DND-41 (cell line): ENCODE data around the gene CCDC40.
A peak's percentile ranks its signal among the peaks of the same experiment; 100 is the strongest.

Source experiments
- ATAC-seq: fragments of 200-7000 bp; cut with Tn5 transposase; 3 replicates; pipeline ENCODE4 v1.9.1; 2021; ENCODE audit warnings: low read depth; ENCODE audit not compliant: insufficient read depth
- DNase-seq: peaks from one replicate; pipeline ENCODE4 v3.0.0-alpha.2; 2020
- H2AFZ ChIP-seq: 2 replicates; pipeline ENCODE4 v1.6.0; 2012; ENCODE audit warnings: low read depth, low read length
- H3K27ac ChIP-seq: 2 replicates; pipeline ENCODE4 v1.5.1; 2012; ENCODE audit warnings: low read length, inconsistent platforms
- H3K27me3 ChIP-seq: fragments of 200-600 bp; sonication (generic); 2 replicates; pipeline ENCODE4 v1.6.0; 2012; ENCODE audit warnings: low read length, mild to moderate bottlenecking, inconsistent platforms; ENCODE audit not compliant: insufficient read depth, poor library complexity
- H3K36me3 ChIP-seq: 2 replicates; pipeline ENCODE4 v1.5.1; 2012; ENCODE audit warnings: low read length, inconsistent platforms; ENCODE audit not compliant: insufficient read depth
- H3K4me1 ChIP-seq: 2 replicates; pipeline ENCODE4 v1.5.1; 2012; ENCODE audit warnings: mild to moderate bottlenecking, low read length; ENCODE audit not compliant: insufficient read depth
- H3K4me2 ChIP-seq: 2 replicates; pipeline ENCODE4 v1.6.0; 2012; ENCODE audit warnings: mild to moderate bottlenecking, moderate library complexity, low read length, inconsistent platforms; ENCODE audit not compliant: insufficient read depth
- H3K4me3 ChIP-seq, 2 experiments: fragments of 200-600 bp in 1 of 2; shearing (Covaris generic) in 1 of 2; 2 replicates each; pipeline ENCODE4 v1.5.1; 2012 to 2016; ENCODE audit warnings: inconsistent platforms in 2 of 2, low read length in 2 of 2, mild to moderate bottlenecking in 2 of 2, low read depth in 1 of 2, moderate library complexity in 1 of 2
- H3K79me2 ChIP-seq: 2 replicates; pipeline ENCODE4 v1.6.0; 2012; ENCODE audit warnings: low read length, inconsistent platforms; ENCODE audit not compliant: insufficient read depth
- H3K9ac ChIP-seq: 2 replicates; pipeline ENCODE4 v1.6.0; 2012; ENCODE audit warnings: low read depth, mild to moderate bottlenecking, inconsistent platforms, low read length, moderate library complexity
- H3K9me3 ChIP-seq: 2 replicates; pipeline ENCODE4 v1.5.1; 2012; ENCODE audit warnings: low read length, moderate library complexity, mild to moderate bottlenecking, inconsistent platforms; ENCODE audit not compliant: insufficient read depth, severe bottlenecking
- H4K20me1 ChIP-seq: 2 replicates; pipeline ENCODE4 v1.6.0; 2012; ENCODE audit warnings: low read length; ENCODE audit not compliant: insufficient read depth
- CTCF ChIP-seq: IDR thresholded peaks from 2 replicates; pipeline ENCODE4 v1.5.1; 2012; ENCODE audit warnings: borderline replicate concordance, low read length, moderate library complexity, mild to moderate bottlenecking; ENCODE audit not compliant: poor library complexity, severe bottlenecking; ENCODE audit errors: extremely low read depth
- EZH2 ChIP-seq: IDR thresholded peaks from 3 replicates; pipeline ENCODE4 v1.6.1; 2012; ENCODE audit warnings: borderline replicate concordance, low read depth, mild to moderate bottlenecking, moderate library complexity, low read length, inconsistent platforms; ENCODE audit not compliant: severe bottlenecking

The CCDC40 gene

GRCh38 chr17:80006339-80006720, 30.1 kb upstream of the CCDC40 start:
- TF ChIP-seq EZH2 (no peak), CTCF (no peak)
- ATAC-seq (no peak), DNase-seq (no peak)
- no peaks in the 10 kb centered on the region for H3K27me3 ChIP-seq
- peak overlapping the region; percentile 46; the same call in 1 of the 2 replicates for H3K4me2 ChIP-seq
- no peaks in the 10 kb centered on the region for H3K9me3 ChIP-seq
- no peak overlapping the region for H3K9ac ChIP-seq
- H3K79me2 ChIP-seq = no peaks in the 10 kb centered on the region
- H3K36me3 ChIP-seq = peaks cover 6% of the 10 kb centered on the region; the same call in 1 of the 2 replicates
- no peak overlapping the region for H3K4me3 ChIP-seq
- no peak overlapping the region for H3K27ac ChIP-seq
- H2AFZ ChIP-seq = no peak overlapping the region
- no peaks in the 10 kb centered on the region for H4K20me1 ChIP-seq
- H3K4me1 ChIP-seq = peaks cover 6% of the 10 kb centered on the region

- TF ChIP-seq EZH2 (no peak), CTCF (no peak)
- H3K27ac ChIP-seq = no peak overlapping the region
- peaks cover 6% of the 10 kb centered on the region for H3K4me1 ChIP-seq
- no peaks in the 10 kb centered on the region for H3K79me2 ChIP-seq
- H3K9ac ChIP-seq = no peak overlapping the region
- ATAC-seq = no peak
- no peaks in the 10 kb centered on the region for H3K27me3 ChIP-seq
- no peak overlapping the region for H3K4me3 ChIP-seq
- no peaks in the 10 kb centered on the region for H4K20me1 ChIP-seq
- H3K9me3 ChIP-seq = no peaks in the 10 kb centered on the region
- no peak overlapping the region for H2AFZ ChIP-seq
- DNase-seq = no peak
- H3K36me3 ChIP-seq = peaks cover 6% of the 10 kb centered on the region; the same call in 1 of the 2 replicates
- H3K4me2 ChIP-seq = no peak overlapping the region
Measured at GRCh38 chr17:80006811-80007752, 29.4 kb upstream of the CCDC40 start.

GRCh38 chr17:80007939-80008338, 28.5 kb upstream of the CCDC40 start:
- no peak overlapping the region for H2AFZ ChIP-seq
- no peak overlapping the region for H3K27ac ChIP-seq
- no peak for TF ChIP-seq EZH2
- TF ChIP-seq CTCF = no peak
- H3K4me3 ChIP-seq = no peak overlapping the region
- ATAC-seq (no peak), DNase-seq (no peak)
- H3K4me1 ChIP-seq = peaks cover 6% of the 10 kb centered on the region
- H4K20me1 ChIP-seq = no peaks in the 10 kb centered on the region
- no peak overlapping the region for H3K9ac ChIP-seq
- no peaks in the 10 kb centered on the region for H3K27me3 ChIP-seq
- peaks cover 10% of the 10 kb centered on the region for H3K36me3 ChIP-seq
- no peak overlapping the region for H3K4me2 ChIP-seq
- no peaks in the 10 kb centered on the region for H3K79me2 ChIP-seq
- H3K9me3 ChIP-seq = no peaks in the 10 kb centered on the region
